Activated effector memory CD4-positive, alpha-beta T cell treated with anti-CD3 and anti-CD28 coated beads, Interleukin-2, amount 50 U/mL, for 16 hours (primary cell): ENCODE data around the gene CCDC85C.

Source experiments
- DNase-seq: peaks from one replicate; pipeline ENCODE4 v3.0.0-alpha.2; 2020

Gene CCDC85C

DNA sequence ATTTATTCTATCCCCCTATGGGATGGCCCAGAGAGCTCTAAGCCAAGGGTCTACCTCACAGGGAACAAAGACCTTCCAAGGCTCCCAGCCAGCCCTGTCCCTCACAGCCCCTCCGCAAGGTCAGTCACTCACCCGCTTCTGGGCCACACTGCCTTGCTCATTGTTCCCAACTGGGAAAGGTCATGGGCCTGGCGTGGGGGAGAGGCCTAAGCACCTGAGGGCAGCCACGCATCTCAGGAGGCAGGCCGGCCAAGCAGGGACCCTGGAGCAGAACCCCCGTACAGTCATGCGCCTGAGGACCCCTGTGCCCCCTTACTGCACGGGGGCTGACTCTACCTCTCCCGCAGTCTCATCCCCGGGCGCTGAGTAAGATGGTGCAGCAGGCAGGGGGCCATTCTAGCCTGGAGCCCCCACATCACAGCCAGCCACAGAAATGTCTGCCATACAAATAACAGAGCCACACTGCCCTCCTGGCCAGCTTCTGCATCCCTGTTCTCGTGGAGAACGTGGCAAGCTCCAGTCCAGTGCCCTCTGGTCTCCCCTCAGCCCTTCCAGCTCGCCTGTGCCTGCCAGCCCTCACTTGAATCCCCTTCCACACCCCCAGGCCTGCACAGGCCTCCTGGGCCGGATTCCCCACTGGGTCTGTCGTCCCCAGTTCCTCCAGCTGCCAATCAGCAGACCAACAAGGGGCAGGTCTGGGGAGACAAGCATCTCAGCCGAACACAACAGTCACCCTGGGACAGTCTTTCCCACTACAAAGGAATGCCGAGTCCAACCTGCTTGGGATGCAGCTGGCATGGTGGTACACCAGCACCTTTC, 16.3 kb downstream of the CCDC85C start:
- no peak for DNase-seq

- no peak for DNase-seq
Observed at GRCh38 chr14:99586761-99587459, 17.1 kb downstream of the CCDC85C start.

DNA sequence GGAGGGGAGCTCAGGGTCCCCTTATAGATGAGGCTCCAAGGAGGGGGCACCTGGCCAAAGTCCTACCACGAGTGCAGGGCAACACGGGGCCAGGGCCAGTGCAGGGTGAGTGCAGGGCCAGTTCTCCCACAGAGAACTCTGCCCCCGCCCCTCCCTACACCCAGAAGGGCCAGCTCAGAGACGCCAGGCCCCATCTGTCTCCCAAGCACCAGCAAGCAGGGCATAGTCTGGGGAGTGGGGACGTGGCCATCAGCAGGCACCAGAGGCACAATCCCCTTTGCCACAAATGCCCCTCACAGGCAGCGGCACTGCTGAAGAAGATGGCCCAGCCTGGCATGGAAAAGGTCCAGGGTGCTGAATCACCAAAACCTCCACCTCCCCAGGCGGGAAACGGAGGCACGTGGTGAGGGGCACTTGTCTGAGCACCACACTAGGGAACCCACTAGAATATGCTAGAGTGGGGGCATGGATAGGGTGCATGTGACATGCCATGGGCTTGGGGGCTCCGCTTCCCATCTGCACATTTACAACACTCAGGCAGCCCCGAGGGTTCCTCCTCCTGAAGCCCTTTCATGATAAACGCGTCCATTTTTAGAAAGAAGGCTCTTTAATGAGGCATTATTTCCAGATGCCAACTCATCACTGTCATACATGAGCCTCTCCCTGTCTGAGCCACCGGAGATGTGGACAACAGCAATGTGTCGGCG, 17.8 kb downstream of the CCDC85C start:
- no peak for DNase-seq

GRCh38 chr14:99584823-99585222, 19.2 kb downstream of the CCDC85C start:
- no peak for DNase-seq

GRCh38 chr14:99581938-99582337, 22.1 kb downstream of the CCDC85C start:
- no peak for DNase-seq

DNA sequence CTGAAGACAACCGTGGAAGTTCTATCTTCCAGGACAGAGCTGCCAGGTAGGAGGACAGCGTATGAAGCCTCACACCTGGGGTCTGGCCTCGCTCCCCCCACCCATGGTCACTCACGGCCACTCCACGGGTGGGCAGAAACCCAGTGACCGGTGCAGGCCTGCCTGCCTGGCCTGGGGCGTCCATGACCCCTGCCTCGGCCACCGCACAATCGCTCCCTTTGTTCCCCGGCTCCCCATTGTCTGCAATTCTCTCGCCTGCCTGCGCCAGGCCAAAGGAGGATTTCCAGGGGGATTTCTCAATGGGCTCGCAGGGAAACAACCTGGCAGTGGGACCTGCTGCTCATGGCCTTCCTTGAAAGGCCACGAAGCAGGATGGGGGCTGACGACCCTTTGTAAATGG, 22.6 kb downstream of the CCDC85C start:
- no peak for DNase-seq

GRCh38 chr14:99579903-99580571, 24.0 kb downstream of the CCDC85C start:
- no peak for DNase-seq

DNA sequence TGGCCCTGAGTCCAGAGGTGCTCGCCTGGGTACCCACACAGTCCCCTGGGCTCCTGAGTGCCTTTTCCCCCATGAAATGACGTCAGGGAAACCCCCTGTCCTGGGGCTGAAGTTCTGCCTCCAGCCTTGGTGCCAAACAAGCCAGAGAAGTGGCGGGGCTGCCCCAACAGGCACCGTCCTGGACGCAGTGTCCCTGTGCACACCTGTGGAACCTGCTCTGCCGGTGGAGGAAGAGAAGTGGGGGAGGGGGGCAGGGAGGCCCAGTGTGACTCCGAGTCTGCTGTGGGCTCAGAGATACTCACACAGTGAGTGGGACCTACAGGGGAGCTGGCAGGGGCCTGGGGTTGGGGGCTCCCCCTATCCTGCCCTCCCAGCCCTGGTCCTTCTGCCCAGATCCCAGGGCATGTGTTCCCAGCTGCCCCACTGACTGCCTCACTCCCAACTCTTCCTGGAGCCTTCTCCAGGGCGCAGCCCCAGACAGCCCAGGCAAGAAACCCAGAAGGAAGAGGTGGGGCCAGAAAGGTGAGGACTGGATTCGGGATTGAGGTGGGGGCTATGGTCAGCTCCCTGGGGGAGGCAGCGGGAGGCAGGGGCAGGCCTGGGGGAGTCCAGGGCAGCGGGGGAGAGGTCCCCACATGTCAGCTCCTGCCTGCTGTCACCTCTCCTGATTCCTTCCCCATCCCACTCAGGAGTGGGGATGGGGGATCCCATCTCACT, 24.7 kb downstream of the CCDC85C start:
- no peak for DNase-seq

- DNase-seq: no peak
Observed at GRCh38 chr14:99578541-99579101, 25.4 kb downstream of the CCDC85C start.

- DNase-seq: no peak
Observed at GRCh38 chr14:99576761-99577705, 27.0 kb downstream of the CCDC85C start.

- DNase-seq: no peak
Observed at GRCh38 chr14:99576304-99576703, 27.7 kb downstream of the CCDC85C start.

DNA sequence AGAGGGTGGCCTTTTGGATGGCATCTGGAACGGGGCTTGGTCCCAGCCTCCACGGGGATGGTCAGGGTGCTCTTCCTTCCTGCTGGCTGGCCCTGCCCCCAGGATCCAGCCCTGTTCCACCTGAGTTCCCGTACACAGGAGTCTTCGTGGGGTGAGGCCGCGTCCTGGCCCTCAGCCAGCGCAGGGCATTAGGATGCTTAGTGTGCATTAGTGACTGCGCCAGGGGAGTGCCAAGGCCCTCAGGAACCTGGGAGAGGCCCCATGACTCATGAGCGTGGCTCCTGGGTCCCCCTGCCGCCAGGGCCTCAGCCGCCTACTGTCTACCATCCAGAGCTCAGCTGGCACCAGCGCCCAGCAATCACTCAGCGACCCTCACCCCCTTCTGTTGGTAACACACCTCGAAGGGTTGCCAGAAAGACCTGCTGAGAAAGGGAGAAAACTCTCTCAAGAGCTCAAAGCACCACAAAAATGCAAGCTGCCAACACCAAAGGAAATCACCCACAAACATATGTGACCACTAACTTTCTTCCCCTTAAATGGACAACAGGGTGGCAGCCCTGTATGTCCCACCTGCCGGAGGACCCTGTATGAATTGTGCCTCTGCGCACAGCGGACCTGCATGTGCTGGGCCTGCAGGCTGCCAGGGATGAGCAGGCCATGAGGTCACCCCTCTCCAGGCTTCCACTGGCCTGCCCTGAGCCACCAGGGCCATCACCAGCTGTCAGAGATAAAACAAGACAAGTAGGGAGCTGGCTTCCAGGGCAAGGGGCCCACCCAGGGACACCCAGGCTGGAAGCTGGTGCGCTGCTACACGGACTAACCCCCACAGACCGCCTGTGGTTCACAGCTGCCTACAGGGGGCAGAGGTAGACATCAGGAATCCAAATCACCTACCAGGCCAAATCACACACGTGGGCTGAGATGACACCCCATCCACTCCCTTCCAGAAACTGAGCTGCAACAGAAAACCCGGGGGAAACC, 28.7 kb downstream of the CCDC85C start:
- no peak for DNase-seq

DNA sequence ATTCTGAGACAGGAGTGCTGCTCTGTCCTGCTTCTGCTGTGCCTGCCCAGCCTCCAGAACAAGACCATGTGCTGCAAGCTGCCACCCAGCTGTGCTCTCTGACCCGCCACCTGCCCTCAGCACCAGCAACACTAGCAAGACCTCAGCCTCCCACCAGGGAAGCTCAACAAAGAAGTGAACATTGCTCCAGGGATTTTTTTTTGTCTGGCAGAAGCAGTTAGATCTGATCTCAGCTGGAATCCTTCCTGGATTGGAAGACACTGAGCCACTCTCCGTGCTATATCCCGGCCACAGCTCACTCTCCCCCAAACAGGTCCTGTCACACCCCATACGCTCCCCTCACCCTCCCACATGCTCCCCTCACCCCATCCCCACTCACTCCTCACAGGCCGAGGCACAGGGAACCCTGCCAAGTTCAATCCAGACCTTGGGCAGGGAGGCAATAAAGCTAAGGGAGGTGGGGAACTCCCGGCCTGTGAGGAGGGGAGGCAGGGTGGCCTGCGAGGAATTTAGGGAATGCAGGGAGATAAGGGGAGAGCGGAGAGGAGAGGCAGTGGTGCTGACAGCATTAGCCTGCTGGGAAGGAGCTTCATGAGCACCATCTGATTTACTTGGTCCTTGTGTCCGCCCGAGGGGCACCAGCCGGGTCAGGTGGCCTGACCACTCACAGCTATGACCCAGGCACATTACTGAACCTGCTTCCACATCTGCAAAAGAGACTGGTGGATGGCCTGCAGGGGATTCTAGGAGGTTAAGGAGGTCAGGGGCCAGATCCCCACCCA, 29.7 kb downstream of the CCDC85C start:
- DNase-seq: no peak

DNA sequence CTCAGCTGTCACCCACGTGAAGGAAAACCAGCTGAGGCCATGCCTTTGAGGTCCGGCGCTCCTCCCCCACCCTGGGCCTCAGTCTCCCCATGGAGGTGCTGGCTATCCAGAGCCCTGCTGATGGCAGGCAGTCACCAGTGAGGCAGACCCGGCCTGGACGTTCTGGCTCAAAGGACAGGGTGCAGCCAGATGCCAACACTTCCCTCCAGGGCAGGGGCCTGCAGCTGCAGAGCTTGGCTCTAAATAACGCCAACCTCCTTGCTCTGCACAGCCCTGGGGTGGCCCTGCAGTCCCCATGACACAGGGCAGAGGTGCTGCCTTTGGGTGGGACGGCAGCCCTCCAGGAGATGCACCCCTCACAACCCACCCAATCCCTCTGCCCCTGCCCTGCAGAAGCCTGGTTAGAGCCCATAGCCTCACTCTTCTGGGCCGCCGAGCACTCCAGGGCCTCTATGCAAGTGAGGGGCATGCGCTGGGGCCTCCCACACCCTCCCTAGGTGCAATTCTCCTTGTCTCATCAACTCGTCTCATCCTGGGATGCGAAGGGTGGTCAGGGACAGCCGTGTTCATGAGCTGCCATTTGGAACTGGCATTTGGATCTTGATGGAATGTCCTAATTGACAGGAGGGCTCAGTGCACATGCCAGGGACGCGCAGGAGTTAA, 30.4 kb downstream of the CCDC85C start:
- DNase-seq: no peak

- DNase-seq: no peak
Observed at GRCh38 chr14:99573000-99573330, 31.0 kb downstream of the CCDC85C start.

DNA sequence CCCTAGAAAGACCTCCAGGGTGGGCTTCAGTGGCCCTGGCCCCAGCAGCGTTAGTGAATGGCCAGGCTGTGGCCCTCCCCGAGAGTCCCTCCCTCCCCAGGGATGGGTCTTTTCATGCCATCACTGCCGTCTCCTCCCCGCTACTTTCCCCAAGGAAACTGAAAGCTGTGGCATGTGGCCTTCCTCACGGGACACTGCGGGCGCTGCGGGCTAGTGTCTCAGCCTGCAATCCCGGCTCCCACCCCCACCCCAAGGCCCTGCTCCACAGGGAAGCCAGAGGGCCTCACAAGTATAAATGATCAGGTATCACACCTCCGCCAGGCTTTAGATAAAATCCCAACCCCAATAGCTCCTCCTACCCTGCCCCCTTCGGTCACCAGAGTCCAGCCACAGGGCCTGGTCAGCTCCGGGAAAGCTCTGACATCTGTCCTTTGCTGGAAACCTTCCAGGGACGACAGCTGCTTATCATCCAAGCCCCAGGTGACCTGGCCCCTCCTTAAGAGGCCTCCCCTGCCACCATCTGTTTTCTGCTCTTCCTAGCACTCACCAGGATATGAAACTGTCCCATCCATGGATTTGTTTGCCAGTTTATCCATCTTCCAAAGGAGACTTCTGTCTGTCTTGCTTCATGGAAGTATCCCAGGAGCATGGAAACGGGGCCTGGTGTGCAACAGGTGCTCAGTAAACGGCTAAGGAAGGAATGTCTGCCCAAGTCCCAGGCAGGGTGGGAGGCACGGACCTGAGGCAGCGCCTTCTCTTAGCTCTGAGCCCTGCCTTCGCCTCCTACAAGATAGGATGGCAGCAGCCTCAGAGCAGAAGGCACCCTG, 31.6 kb downstream of the CCDC85C start:
- no peak for DNase-seq

DNA sequence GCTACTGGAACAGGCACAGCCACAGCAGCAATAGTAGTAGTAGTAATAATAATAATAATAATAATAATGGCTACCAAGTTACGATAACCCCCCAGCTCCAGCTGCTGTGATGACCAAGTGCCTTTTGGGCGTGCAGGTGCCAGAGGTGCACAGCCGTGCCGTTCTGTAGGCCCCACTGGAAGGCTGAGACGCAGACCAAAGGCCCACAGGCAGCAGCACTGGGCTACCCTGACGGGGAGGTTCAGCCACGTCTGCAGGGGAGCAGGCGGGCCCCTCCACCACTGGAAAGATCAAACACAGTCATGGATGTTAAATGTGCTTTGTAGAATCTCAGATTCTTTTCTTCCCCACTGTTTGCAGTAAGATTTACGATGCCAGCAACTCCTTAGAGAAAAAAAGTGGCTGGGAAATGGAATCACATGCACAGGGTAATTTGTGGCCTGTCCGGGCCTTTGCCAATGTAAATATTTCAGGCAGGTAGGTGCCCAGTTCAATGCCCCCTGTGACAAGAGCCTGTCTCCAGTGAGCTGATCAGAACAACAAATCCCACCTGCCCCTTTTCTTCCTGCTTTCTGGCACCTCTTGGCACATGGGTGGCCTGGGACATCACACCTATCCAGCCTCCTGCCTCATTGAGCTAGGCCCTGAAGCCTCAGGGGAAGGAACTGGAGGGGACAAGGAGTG, 32.6 kb downstream of the CCDC85C start:
- no peak for DNase-seq
